GM18520 (cell line): Measurements from ENCODE around the gene WNK2.

Experiments used
- ATAC-seq: cut with Tn5 transposase; IDR thresholded peaks from one replicate; pipeline ENCODE4 v1.9.1; 2021; ENCODE audit not compliant: unreplicated experiment

The WNK2 gene

DNA sequence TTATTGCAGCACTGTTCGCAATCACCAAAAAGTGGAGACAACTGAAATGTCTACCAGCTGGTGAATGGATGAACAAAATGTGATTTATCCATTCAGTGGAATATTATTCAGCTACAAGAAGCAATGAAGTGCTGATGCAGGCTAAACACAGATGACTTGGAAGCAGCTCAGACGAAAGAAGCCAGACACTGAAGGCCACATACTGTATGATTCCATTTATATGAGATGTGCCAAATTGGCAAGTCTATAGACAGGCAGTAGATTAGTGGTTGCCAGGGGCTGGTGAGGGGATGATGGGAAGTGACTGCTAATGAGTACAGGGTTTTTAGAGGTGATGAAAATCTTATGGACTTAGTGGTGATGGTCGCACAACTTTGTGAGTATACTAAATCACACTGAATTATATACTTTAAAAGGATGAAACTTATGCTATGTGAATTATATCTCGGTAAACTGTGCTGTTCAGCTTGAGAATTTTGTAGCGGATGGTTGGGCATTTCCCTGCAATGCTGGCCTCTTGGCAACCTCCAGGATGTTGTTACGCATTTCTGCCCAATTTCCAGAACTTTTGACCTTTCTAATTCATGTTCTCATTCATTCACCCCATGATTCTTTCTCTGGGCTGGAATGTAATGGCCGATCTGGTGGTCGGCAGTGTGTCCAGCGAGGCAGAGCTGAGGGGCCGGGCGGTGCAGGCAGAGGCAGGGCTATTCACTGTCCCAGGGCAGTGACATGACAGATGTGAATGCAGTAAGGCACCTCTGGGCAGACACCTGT, 22.0 kb upstream of the WNK2 start:
- no peak for ATAC-seq

DNA sequence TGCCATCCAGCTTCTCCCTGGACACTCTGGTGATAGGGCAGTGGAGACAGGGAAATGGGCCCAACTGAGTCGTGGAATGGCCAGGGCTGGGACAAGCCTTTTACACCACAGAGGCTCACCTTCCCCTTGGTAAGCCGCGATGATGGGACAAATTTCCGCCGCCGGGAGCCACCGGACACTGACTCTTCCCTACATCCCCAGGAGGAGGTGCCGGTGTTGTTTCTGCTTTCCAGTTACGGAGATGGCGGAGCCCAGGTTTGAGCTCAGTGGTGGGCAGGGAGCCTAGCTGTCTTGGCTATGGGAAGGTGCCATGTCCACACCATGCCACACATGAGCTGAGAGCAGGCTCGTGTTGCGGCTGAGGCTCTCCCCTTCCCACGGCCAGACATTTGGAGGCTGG, 19.9 kb upstream of the WNK2 start:
- ATAC-seq, result no peak

GRCh38 chr9:93166699-93167098, 17.2 kb upstream of the WNK2 start:
- no peak for ATAC-seq

GRCh38 chr9:93167185-93167584, 16.8 kb upstream of the WNK2 start:
- ATAC-seq, result no peak

GRCh38 chr9:93167838-93168237, 16.1 kb upstream of the WNK2 start:
- no peak for ATAC-seq

GRCh38 chr9:93168581-93168980, 15.4 kb upstream of the WNK2 start:
- ATAC-seq, result no peak

DNA sequence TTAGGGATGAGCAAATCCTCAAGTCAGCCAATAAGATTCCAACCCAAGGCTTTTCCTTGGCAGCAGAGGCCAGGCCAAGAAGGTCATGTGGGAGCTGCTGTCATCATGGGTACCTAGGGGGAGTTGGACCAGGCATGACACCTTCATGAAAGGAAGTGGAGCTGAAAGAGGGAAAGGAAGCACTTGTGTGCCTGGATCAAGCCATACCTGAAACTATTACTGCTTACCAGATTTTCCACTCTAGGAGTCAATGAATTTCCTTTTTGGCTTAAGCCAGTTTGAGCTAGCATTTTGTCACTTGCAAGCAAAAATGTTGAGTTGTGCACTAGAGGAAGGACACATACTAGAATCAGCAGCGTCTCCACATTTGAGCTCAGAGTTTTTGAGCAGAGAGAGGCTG, 14.5 kb upstream of the WNK2 start:
- ATAC-seq, result no peak

- no peak for ATAC-seq
These were observed 13.4 kb upstream of the WNK2 start for GRCh38 chr9:93170571-93170970.

DNA sequence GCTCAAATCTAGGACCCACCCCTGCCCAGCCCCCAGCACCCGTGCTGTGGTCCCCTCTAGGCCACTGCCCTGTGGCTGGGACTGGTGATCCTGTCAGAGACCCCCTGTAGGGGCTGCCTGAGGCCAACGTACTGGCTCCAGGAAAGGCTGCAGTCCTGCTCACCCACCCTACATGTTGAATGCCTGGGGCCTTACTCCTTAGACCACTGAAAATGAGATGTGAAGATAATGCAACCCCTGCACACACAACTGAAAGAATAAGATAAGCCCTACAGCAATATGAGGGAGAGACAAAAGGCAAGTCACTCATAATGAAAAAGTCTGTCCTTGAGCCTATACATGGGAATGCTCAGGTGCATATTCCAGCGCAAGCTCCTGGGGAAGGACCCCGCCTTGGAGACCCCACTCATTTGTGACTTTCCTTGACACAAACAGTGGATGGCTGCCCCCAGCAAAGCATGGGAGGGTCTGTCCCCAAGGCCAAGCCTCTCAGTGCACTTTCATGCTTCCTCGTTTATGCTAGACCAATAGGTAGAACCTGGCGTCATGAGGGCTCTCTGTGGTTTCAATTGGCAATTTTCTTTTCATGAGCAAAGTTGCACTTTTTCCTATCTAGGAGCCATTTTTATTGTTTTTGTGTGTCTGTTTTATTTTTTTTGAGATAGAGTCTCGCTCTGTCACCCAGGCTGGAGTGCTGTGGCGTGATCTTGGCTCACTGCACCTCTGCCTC, 12.5 kb upstream of the WNK2 start:
- no peak for ATAC-seq

DNA sequence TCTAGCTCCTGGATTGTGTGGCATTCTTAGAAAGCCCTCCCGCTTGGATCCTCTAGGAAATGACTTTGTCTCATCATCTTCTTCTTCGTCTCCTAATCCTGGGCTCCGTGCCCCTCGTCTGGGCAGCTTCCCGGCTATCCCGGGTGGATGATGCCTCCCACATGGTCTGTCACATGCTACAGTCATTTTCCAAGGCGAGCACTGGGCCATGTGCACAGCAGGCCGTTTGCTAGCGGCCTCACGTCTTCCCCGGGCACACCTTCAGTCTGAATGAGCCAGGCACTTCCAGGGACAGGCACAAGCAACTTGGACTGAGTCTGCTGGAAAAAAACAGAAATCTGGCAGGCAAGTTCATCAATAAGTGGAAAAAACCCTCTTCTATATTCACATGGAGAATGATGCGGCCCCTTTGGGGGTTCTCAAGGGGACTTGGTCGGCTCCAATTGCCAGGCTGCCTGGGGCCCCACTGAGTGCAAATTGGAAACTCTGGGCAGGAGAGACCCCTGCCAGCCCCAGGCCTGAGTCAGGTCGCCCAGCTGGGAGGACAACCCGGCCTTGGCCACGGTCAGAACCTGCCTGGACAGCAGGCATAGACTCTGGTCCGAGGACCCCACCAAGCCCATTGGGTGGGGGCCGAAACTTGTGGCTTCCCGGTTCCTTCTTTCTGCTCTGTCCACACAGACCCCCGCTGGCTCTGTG, 11.1 kb upstream of the WNK2 start:
- no peak for ATAC-seq

GRCh38 chr9:93173365-93174051, 10.4 kb upstream of the WNK2 start:
- ATAC-seq, result no peak

GRCh38 chr9:93174976-93175375, 9.0 kb upstream of the WNK2 start:
- no peak for ATAC-seq

DNA sequence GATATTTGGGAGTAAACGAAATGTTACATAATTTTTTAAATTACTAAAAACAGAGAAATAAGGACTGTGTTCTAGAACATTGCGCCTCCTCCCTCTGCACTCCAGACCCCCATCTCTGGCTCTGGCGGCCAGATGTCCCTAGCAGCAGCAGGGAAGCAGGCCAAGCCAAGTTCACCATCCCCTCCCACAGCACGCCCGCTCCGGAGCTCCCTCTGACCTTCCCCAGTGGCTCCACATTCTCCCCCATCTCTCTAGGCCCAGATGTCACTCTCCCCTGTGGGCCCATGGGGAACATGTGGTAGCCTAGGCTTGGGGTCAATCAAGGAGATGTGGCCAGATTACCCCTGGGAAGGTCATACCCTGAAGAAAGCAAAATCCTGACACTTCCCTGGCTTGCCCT, 6.3 kb upstream of the WNK2 start:
- no peak for ATAC-seq

DNA sequence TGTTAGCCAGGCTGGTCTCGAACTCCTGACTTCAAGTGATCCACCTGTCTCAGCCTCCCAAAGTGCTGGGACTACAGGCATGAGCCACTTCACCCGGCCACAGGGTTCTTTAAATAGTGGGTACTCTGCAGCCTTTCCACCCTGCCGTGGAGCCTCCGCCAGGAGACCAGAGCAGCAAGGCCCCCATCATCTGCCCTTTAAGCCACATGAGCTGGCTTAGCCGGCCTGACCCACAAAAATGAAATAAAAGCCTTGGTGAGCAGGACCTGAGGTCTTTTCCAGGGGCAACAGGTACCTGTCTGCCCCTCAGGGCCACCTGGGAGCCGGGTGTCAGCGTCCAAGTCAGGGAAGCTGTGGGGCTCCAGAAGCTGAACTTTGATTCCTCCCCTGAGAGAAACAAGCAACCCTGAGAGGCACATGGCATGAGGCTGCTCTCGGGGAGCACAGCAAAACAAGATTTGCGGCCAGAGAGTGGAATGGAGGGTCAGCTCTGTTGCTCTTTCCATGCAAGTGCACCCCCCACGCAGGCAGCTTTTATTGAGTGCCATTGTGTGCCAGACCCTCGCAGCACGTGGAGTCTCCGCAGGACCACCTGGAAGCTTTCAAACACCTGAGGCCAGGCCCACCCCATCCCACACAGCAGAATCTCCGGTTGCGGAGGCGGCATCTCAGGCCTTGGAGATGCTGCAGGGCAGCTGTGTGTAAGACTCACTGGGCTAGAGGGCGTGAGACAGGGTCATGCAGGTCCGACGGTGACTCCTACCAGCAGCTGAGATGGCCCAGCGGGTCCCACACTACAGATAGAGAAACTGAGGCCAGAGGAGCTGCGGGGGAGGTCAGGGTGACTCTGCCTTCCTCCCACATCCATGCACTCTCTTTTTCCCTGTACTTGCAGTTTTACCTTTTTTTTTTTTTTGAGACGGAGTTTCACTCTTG, 4.8 kb upstream of the WNK2 start:
- no peak for ATAC-seq

- ATAC-seq, result no peak
These were observed 3.0 kb upstream of the WNK2 start for GRCh38 chr9:93180938-93181337.

- no peak for ATAC-seq
These were observed 2.1 kb upstream of the WNK2 start for GRCh38 chr9:93181672-93182435.

- no peak for ATAC-seq
These were observed 1.4 kb upstream of the WNK2 start for GRCh38 chr9:93182572-93182971.

DNA sequence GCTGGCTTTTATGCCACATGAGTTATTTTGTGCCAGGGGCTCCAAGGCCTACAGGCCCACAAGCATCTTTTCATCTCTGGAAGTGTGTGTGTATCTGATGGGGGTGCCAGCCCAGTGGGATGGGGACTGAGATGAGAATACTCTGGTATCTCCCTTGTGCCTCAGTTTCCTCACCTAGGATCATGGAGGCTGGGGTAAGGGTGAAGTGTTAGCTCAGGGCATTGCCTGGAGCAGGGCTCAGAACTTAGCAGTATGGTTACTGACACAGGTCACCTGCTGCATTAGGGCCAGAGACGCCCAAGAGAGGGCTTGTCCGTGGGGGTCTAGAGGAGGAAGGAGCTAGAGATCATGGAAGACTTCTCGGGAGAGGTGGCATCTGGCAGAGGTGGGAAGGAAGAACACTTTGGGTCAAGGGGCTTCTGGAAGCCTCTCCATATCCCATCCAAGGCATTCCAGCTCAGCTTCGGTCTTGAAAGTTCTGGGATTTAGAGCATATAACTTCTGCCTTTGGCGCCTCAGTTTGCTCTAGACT, 742 bp upstream of the WNK2 start:
- no peak for ATAC-seq
